Progenitor cell of endocrine pancreas (in vitro differentiated cells): Measurements from ENCODE around the gene PRPF6. TPM values are rescaled to one million over a fixed set of nuclear protein-coding genes. Genes with fewer than 3 reads are reported as not detected.
A peak's percentile ranks its signal among the peaks of the same experiment; 100 is the strongest.
"Not testable (repeated sequence)": the region's sequence is repeated elsewhere in the genome, so short reads cannot be mapped to it uniquely, and the experiment has no call there.

Experiments
- DNase-seq: peaks from one replicate; pipeline ENCODE4 v3.0.0; 2021; ENCODE audit warnings: low spot score; ENCODE audit not compliant: unreplicated experiment
- H3K27ac Mint-ChIP-seq: 2 replicates; pipeline ENCODE4 v1.8.0; 2021; ENCODE audit warnings: mild to moderate bottlenecking, moderate library complexity, mixed read lengths
- H3K27me3 Mint-ChIP-seq: 2 replicates; pipeline ENCODE4 v1.8.0; 2021; ENCODE audit warnings: mixed read lengths
- H3K36me3 Mint-ChIP-seq: 2 replicates; pipeline ENCODE4 v1.8.0; 2022; ENCODE audit warnings: mixed read lengths; ENCODE audit not compliant: insufficient read depth
- H3K4me1 Mint-ChIP-seq: 2 replicates; pipeline ENCODE4 v1.8.0; 2021; ENCODE audit warnings: low read depth, mixed read lengths
- H3K4me3 Mint-ChIP-seq: 2 replicates; pipeline ENCODE4 v1.8.0; 2021; ENCODE audit warnings: low read depth, mild to moderate bottlenecking, moderate library complexity, mixed read lengths
- H3K9me3 Mint-ChIP-seq: 2 replicates; pipeline ENCODE4 v1.8.0; 2021; ENCODE audit warnings: low read depth, mixed read lengths
- CTCF ChIP-seq: fragments of 200-600 bp; sonication (generic); IDR thresholded peaks from one replicate; pipeline ENCODE4 v1.5.0; 2021; ENCODE audit warnings: antibody characterized with exemption, mild to moderate bottlenecking; ENCODE audit not compliant: unreplicated experiment
- total RNA-seq: library from RNA; stranded (reverse); gene quantifications from 2 replicates; pipeline ENCODE4 v1.2.1, GENCODE V29; 2021

The PRPF6 gene
- total RNA-seq, 1 donor from 2014 or later: 76.4 TPM

DNA sequence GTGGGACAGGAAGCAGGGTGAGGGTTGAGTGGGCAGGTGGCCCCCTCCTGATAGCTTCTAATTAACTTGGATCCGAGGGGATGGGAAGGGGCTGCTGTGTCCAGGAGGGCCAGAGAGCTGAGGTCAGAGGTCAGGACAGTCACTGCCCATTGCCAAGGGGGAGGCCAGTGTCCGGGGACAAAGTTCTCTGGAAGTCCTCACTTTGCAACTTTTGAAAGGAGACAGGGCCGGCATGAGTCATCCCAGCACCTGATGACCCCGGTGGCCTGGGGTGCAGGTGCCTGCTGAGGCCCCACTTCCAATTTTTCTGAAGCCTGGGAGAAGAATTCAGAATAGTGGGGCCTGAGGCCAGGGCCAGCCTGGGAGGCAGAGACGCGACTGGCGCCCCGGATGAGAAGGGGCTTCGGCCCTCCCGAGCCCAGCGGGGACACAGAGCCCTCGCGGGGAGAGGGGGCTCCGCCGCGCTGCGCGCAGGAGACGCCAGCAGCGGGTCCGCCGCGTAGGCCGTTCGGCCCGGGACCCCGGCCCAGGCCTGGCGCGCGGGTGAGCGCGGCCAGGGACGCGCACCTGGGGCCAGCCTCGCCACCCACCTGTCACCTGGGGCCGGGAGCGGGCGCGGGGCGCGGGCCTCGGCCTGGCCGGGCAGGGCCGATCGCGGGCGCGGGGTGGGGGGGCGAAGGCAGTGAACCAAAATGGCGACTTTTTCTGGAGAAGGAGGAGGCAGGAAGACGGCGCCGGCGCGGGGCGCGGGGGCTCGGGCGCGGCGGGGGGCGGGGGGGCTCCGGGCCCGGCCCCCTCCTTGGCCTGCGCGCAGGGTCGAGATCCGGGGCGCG lies 11.8 kb upstream of the PRPF6 start:
- peak; percentile 9 for DNase-seq
- H3K4me3 Mint-ChIP-seq: peak overlapping the region; percentile 82
- H3K9me3 Mint-ChIP-seq: no peaks in the 10 kb centered on the region
- no peaks in the 10 kb centered on the region for H3K27me3 Mint-ChIP-seq
- H3K27ac Mint-ChIP-seq: peak overlapping the region; percentile 87
- peaks cover 6% of the 10 kb centered on the region for H3K36me3 Mint-ChIP-seq
- no peak for TF ChIP-seq CTCF
- peaks cover 10% of the 10 kb centered on the region for H3K4me1 Mint-ChIP-seq

DNA sequence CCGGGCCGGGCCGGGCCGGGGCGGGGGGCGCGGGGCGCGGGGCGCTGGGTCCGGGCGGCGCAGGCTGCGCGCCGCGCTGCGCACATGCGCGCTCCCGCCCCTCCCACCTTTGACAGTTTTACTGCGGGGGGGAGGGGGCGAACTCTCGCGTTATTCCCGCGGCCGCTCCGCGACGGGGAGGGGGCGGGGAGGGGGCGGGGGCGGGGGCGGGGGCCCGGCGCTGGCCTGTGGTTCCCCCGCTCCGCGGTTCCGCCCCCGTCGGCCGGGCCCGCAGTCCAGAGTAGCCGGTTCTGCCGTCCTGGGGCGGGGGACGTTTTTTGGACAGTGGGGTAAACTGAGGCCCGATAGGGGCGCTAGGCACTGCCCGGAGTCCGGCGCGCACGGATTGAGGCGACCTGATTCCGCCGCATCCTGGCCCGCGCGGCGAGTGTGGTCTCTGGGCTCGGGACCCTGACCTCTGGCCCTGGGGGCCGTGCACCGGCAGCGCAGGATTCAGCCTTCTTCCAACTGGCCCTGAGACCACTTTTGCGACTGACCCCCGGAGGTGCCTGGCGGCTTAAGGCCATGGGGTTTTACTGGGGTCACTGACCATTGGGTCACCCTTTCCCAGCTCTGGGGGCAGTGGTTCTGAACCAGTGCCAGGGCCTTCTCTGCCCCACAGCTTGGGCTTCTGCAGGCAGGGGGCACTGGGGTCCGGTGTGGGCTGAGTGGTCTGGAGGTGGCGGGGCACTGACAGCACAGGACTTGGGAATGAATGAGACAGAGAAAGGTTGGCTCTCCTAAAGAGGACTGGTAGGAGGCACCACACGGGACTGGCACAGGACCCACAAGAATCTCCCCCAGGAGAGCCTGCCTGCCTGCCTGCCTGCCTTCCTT lies 10.9 kb upstream of the PRPF6 start, which contains the start of gene ZNF512B:
Gene ZNF512B, minus strand, starts transcription at position 93 of the 876 bp plus-strand sequence. CDS start 1,980 bp downstream, outside the sequence.
- Mint-ChIP-seq H3K27ac (peak within 1 kb of the TSS; percentile 87), H3K4me1 (peaks cover 10% of the 10 kb centered on the region), H3K27me3 (no peaks in the 10 kb centered on the region), H3K4me3 (peak within 1 kb of the TSS; percentile 82), H3K9me3 (no peaks in the 10 kb centered on the region), H3K36me3 (peaks cover 9% of the 10 kb centered on the region)
- TF ChIP-seq CTCF: no peak
- peak; percentile 55 for DNase-seq

DNA sequence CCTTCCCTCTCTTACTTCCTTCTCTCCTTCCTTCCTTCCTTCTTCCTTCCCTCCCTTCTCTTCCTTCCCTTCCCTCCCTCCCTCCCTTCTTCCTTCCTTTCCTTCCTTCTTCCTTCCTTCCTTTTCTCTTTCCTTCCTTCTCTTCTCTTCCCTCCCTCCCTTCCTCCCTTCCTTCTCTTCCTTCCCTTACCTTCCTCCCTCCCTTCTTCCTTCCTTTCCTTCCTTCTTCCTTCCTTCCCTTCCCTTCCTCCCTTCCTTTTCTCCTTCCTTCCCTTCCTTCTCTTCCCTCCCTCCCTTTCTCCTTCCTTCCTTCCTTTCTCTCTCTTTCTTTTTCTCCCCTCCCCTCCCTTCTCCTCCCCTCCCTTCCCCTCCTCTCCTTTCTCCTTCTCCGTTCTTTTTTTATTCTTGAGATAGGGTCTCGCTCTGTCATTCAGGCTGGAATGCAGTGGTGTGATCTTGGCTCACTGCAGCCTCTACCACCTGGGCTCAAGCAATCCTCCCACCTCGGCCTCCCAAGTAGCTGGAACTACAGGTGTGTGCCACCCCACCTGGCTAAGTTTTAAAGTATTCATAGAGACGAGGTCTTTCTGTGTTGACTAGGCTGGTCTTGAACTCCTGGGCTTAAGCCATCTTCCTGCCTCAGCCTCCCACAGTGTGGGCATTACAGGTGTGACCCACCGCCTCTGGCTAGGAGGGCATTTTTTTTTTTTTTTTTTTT lies 10.1 kb upstream of the PRPF6 start:
- Mint-ChIP-seq H3K36me3 (peaks cover 9% of the 10 kb centered on the region), H3K4me3 (peak overlapping the region; percentile 71), H3K9me3 (no peaks in the 10 kb centered on the region)

DNA sequence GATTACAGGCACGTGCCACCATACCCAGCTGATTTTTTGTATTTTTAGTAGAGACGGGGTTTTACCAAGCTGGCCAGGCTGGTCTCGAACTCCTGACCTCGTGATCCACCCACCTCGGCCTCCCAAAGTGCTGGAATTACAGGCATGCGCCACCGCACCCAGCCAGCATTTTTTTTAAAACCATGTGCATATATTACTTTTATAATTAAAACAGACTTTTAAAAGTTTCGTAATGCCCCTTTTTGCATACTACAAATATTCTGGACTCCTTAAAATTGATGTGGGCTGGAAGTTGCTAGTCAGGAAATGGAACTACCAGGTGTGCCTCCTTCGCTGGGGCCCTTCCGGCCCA lies 9.0 kb upstream of the PRPF6 start:
- H3K4me3 Mint-ChIP-seq: peak overlapping the region; percentile 24
- not testable (repeated sequence) for H3K27ac Mint-ChIP-seq, H3K9me3 Mint-ChIP-seq, H3K27me3 Mint-ChIP-seq, H3K36me3 Mint-ChIP-seq, H3K4me1 Mint-ChIP-seq, DNase-seq

More for the DNA sequence above, 10.1 kb upstream of the PRPF6 start:
- no peak for TF ChIP-seq CTCF
- no peaks in the 10 kb centered on the region for H3K27me3 Mint-ChIP-seq
- H3K27ac Mint-ChIP-seq: no peak overlapping the region
- H3K4me1 Mint-ChIP-seq: peaks cover 10% of the 10 kb centered on the region
- no peak for DNase-seq

- Mint-ChIP-seq H3K4me1 (peaks cover 10% of the 10 kb centered on the region), H3K27ac (no peak overlapping the region), H3K4me3 (peak overlapping the region; percentile 24), H3K27me3 (no peaks in the 10 kb centered on the region), H3K9me3 (no peaks in the 10 kb centered on the region), H3K36me3 (peaks cover 9% of the 10 kb centered on the region)
- no peak for DNase-seq
- TF ChIP-seq CTCF: no peak
These were observed 8.4 kb upstream of the PRPF6 start for GRCh38 chr20:63972312-63973159.
